Vagina (tissue), 2 donors: Measurements from ENCODE around the gene C2CD5. TPM values are rescaled to one million over a fixed set of nuclear protein-coding genes. Genes with fewer than 3 reads are reported as not detected.

ENCODE experiments used
- DNase-seq, 2 donors: peaks; one replicate each; pipeline ENCODE4 v3.0.0-alpha.2; 2017; ENCODE audit errors: extremely low spot score in 2 of 2
- H3K27ac ChIP-seq: fragments of 200-600 bp; sonication (generic); one replicate; pipeline ENCODE4 v1.5.1; 2019
- H3K27me3 ChIP-seq: fragments of 200-600 bp; sonication (generic); one replicate; pipeline ENCODE4 v1.5.1; 2019
- H3K36me3 ChIP-seq, 2 donors: fragments of 200-600 bp; sonication (generic); one replicate each; pipeline ENCODE4 v1.5.1; 2017 to 2019
- H3K4me1 ChIP-seq: fragments of 200-600 bp; sonication (generic); one replicate; pipeline ENCODE4 v1.5.1; 2019
- H3K4me3 ChIP-seq, 2 donors: fragments of 200-600 bp; sonication (generic); 1 replicate in 1 of 2; 2 replicates in 1 of 2; pipeline ENCODE4 v1.5.1; 2016 to 2019
- H3K9me3 ChIP-seq: fragments of 200-600 bp; sonication (generic); one replicate; pipeline ENCODE4 v1.5.1; 2019
- CTCF ChIP-seq, 3 experiments: fragments of 450-650 bp in 2 of 3; fragments of 200-600 bp in 1 of 3; sonication (generic) in 1 of 3; IDR thresholded peaks; one replicate each; pipeline ENCODE4 v1.5.1; 2017 to 2019; ENCODE audit warnings: antibody characterized with exemption in 3 of 3, mild to moderate bottlenecking in 2 of 3, moderate library complexity in 2 of 3
- POLR2A ChIP-seq, 2 donors: fragments of 450-650 bp; IDR thresholded peaks; one replicate each; pipeline ENCODE4 v1.6.1; 2017; ENCODE audit warnings: antibody characterized with exemption in 2 of 2, mild to moderate bottlenecking in 2 of 2, moderate library complexity in 2 of 2
- POLR2AphosphoS5 ChIP-seq, 2 donors: sonication (generic); formaldehyde crosslinking; IDR thresholded peaks; one replicate each; pipeline ENCODE4 v1.9.0; 2017; ENCODE audit warnings: antibody characterized with exemption in 2 of 2, mild to moderate bottlenecking in 2 of 2, low read depth in 1 of 2; ENCODE audit not compliant: insufficient read depth in 1 of 2
- intact Hi-C: fragments of 100-400 bp; cut with DNase I; formaldehyde crosslinking; loops from one replicate; pipeline ENCODE4 v1.15.1; 2023
- total RNA-seq: library from RNA; depleted of rRNA; stranded (reverse); fragments of >200 nt; gene quantifications from one replicate; pipeline ENCODE4 v1.2.3, GENCODE V29; 2016

Gene C2CD5
- 49.1 TPM for total RNA-seq

GRCh38 chr12:22544038-22544979 lies at the start of gene C2CD5:
TSS of gene C2CD5 (minus strand) at chr12:22544542. CDS start at chr12:22544150, 392 bp downstream.
- DNase-seq = peak in 1 of 2 donors; percentile 95
- no peak for TF ChIP-seq CTCF (IDR thresholded peaks at IDR 0.05)
- peak; percentile 81 to 90 for TF ChIP-seq POLR2AphosphoS5 (IDR thresholded peaks at IDR 0.05; ENCODE audit: insufficient read depth in 1 of 2, low read depth in 1 of 2)
- TF ChIP-seq POLR2A (IDR thresholded peaks at IDR 0.05) = peak in 1 of 2 donors; percentile 31
- no peaks in the 10 kb centered on the region for H3K27me3 ChIP-seq
- H3K4me3 ChIP-seq = peak within 1 kb of the TSS; percentile 91 to 92
- peaks cover 32% of the 10 kb centered on the region for H3K4me1 ChIP-seq
- no peaks in the 10 kb centered on the region for H3K9me3 ChIP-seq
- intact Hi-C loops = no loop called here
- no peaks in the 10 kb centered on the region for H3K36me3 ChIP-seq
- peak within 1 kb of the TSS; percentile 93 for H3K27ac ChIP-seq

GRCh38 chr12:22593864-22594263 lies 49.5 kb upstream of the C2CD5 start:
- Histone ChIP-seq H3K27ac (no peak overlapping the region), H3K36me3 (no peaks in the 10 kb centered on the region), H3K27me3 (no peaks in the 10 kb centered on the region), H3K9me3 (no peaks in the 10 kb centered on the region), H3K4me3 (no peak overlapping the region), H3K4me1 (no peaks in the 10 kb centered on the region)
- DNase-seq = no peak
- no peak for TF ChIP-seq CTCF (IDR thresholded peaks at IDR 0.05)
- no peak for TF ChIP-seq POLR2A (IDR thresholded peaks at IDR 0.05)
- TF ChIP-seq POLR2AphosphoS5 (IDR thresholded peaks at IDR 0.05; ENCODE audit: insufficient read depth in 1 of 2, low read depth in 1 of 2) = no peak
- intact Hi-C loops = no loop called here

GRCh38 chr12:22588817-22589216 lies 44.5 kb upstream of the C2CD5 start:
- Histone ChIP-seq H3K27me3 (no peaks in the 10 kb centered on the region), H3K4me3 (no peak overlapping the region), H3K9me3 (no peaks in the 10 kb centered on the region), H3K4me1 (no peaks in the 10 kb centered on the region), H3K27ac (no peak overlapping the region), H3K36me3 (no peaks in the 10 kb centered on the region)
- no peak for DNase-seq
- TF ChIP-seq POLR2AphosphoS5 (IDR thresholded peaks at IDR 0.05; ENCODE audit: insufficient read depth in 1 of 2, low read depth in 1 of 2) = no peak
- TF ChIP-seq CTCF (IDR thresholded peaks at IDR 0.05) = no peak
- no peak for TF ChIP-seq POLR2A (IDR thresholded peaks at IDR 0.05)
- intact Hi-C loops = no loop called here

GRCh38 chr12:22578328-22578727 lies 34.0 kb upstream of the C2CD5 start:
- no peak overlapping the region for H3K27ac ChIP-seq
- no peaks in the 10 kb centered on the region for H3K9me3 ChIP-seq
- H3K4me3 ChIP-seq = no peak overlapping the region
- no peaks in the 10 kb centered on the region for H3K27me3 ChIP-seq
- intact Hi-C loops = no loop called here
- TF ChIP-seq CTCF (IDR thresholded peaks at IDR 0.05) (no peak), POLR2AphosphoS5 (IDR thresholded peaks at IDR 0.05; ENCODE audit: insufficient read depth in 1 of 2, low read depth in 1 of 2) (no peak), POLR2A (IDR thresholded peaks at IDR 0.05) (no peak)
- H3K36me3 ChIP-seq = no peaks in the 10 kb centered on the region
- no peak for DNase-seq
- no peaks in the 10 kb centered on the region for H3K4me1 ChIP-seq

- no peak overlapping the region for H3K27ac ChIP-seq
- no peak for TF ChIP-seq CTCF (IDR thresholded peaks at IDR 0.05)
- no peak for TF ChIP-seq POLR2A (IDR thresholded peaks at IDR 0.05)
- TF ChIP-seq POLR2AphosphoS5 (IDR thresholded peaks at IDR 0.05; ENCODE audit: insufficient read depth in 1 of 2, low read depth in 1 of 2) = no peak
Observed at GRCh38 chr12:22577667-22578066, 33.3 kb upstream of the C2CD5 start.

More at GRCh38 chr12:22577667-22578066, 33.3 kb upstream of the C2CD5 start:
- Histone ChIP-seq H3K9me3 (no peaks in the 10 kb centered on the region), H3K27me3 (no peaks in the 10 kb centered on the region), H3K4me1 (no peaks in the 10 kb centered on the region), H3K4me3 (no peak overlapping the region), H3K36me3 (no peaks in the 10 kb centered on the region)
- no peak for DNase-seq
- intact Hi-C loops = no loop called here
